Lung microvascular endothelial cell (primary cell): ENCODE measurements around the gene LCE2A. TPM values are rescaled to one million over a fixed set of nuclear protein-coding genes. Genes with fewer than 3 reads are reported as not detected.
A peak's percentile ranks its signal among the peaks of the same experiment; 100 is the strongest.
"Not testable (repeated sequence)": the region's sequence is repeated elsewhere in the genome, so short reads cannot be mapped to it uniquely, and the experiment has no call there.

Experiments used
- DNase-seq, 2 donors: peaks; one replicate each; pipeline versions ENCODE4 v3.0.0 to v3.0.0-alpha.2; 2010; ENCODE audit warnings: low read depth in 2 of 2
- total RNA-seq: library from RNA; depleted of rRNA; stranded (reverse); fragments of >200 nt; gene quantifications from 2 replicates; pipeline ENCODE4 v1.2.1, GENCODE V29; 2014

The LCE2A gene, protein sequence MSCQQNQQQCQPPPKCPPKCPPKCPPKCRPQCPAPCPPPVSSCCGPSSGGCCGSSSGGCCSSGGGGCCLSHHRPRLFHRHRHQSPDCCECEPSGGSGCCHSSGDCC
- not detected in 2 replicates for total RNA-seq

DNA sequence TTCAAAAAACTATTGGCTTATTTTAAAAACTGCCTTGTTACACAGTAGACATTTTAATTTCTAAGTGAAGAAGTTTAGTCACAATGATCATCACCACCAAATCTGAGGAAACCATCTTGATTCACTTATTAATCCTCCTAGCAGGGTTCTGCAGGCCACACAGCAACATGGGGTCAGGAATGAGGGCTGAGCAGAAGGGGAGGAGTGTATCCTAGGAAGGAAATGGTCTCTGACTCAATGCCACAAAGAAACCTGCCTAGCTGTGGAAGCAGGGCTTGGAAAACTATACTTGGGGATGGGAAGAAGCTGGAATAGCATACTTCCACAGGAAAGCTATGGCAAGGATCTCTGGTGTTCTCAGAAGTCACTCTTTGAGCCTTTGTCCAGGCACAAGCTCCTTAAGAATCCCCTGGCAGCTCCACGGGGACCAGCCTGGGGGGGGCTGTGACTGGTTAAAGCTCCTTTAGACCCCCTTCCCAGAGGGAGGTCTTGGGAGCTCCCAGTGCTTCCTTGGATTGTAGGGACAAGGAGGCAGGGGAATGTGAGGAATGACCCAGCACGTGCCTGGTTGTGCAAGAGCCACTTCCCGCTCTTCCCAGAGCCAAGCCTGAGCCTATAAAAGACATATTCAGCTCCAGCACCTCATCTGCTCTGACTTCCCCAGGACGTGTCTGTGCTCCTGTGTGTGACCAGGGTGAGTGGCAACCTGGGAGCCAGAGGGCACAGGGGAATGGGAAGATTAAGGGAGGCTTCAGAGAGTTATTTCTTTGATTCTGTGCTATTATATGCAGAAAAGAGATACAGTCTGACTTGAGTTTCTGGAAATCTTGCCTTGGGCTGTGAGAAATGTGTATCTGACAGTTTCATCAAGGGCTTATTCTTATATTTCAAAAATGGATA, at the start of gene LCE2A:
Gene LCE2A (plus strand): TSS at position 645 of the 900 bp plus-strand sequence. CDS start 557 bp downstream, outside the sequence.
- peak in 1 of 2 donors; percentile 60 for DNase-seq

DNA sequence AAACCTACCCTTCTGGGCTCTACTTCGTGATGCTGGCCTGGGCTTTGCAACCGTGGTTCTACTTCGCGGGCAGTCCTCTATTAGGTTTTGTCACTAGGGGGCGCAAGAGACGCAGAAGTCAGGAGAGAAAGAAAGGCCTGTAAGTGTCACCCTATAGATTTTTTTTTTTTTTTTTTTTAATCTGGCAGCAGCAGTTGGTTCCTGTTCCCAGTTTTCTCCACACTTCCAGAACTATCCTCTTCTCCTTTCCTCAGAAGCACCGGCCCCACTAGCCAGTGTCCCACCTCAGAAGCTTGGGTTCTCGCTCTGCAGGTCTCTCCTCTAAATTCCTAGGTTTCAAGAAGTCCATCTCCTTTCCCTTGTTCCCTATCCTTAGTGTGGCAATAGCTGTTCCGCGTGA, 44.0 kb upstream of the LCE2A start:
- DNase-seq, result peak; percentile 61 to 70

DNA sequence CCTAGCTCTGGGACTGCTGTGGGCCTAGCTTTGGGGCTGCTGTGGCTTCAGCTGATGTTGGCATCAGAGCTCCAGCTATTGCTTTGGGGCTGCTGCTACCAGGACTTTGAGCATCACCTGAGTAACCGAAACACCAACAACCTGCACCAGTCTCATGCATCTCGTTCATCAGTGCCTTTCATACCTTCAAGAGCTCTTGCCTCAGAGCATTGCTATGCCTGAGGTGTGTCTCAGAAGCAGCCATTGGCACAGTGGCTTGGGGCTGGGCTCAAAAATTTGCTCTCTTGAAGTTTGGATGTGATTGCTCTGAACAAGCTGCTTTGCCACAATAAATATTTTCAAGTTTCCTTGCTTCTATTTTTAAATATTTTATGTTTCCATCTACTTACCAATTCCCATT, 41.7 kb upstream of the LCE2A start:
- no peak for DNase-seq

DNA sequence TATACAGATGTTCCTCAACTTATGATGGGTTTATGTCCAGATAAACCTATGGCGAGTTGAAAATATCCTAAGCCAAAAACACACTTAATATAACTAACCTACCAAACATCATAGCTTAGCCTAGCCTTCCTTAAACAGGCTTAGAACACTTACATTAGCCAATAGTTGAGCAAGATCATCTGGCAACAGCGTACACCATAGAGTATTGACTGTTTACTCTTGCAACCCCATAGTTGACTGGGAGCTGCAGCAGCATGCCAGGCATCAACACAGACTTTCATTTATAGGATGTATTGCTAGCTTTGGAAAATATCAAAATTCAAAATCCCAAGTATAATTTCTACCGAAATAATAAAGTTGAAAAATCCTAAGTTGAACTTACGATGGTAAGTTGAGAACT, 40.5 kb upstream of the LCE2A start:
- no peak for DNase-seq

DNA sequence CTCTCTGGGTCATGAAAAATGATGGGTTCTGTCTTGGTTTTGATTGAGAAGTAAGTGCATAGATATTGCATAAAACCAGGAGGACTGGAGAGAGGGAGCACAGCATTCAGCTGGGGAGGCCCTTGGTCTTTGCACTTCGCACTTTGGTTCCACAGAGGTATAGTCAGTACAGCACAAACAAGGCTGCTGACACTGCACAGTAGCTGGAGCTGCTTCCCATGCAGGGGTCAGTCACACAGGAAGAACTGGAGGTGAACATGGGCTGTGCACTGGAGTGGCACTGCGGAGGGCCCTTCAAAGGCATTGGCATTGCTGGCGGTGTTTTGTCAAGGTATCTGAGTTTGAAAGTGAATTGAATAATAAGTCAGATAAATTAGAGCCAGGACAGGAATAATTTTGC, 39.5 kb upstream of the LCE2A start:
- no peak for DNase-seq

DNA sequence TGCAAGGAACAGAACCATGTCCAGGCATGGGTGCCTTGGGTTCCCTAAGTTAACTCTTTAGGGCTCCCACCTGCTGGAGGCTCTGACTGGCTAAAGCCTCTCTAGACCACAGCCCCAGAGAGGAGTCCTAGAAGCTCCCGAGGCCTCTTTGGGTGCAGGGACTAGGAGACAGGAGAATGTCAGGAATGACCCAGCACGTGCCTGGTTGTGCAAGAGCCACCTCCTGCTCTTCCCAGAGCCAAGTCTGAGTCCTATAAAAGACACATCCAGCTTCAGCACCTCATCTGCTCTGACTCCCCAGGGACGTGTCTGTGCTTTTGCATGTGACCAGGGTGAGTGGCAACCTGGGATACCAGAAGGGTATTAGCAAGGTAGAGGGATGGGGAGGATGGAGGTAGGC, 35.0 kb upstream of the LCE2A start, which contains the start of gene LCE2D:
Gene LCE2D (plus strand): TSS at position 283 of the 400 bp plus-strand sequence. CDS start 726 bp downstream, outside the sequence.
- DNase-seq, result no peak

DNA sequence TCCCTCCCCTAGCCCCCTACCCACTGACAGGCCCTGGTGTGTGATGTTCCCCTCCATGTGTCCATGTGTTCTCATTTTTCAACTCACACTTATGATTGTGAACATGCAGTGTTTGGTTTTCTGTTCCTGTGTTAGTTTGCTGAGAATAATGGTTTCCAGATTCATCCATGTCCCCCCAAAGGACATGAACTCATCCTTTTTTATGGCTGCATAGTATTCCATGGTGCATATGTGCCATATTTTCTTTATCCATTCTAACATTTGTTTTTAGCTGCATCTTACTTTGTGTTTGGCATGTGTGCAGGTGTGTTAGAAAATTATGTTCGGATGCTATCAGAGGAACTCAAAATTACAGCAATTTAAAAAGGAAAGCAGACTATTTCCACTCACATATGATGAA, 32.0 kb upstream of the LCE2A start:
- DNase-seq, result not testable (repeated sequence)

DNA sequence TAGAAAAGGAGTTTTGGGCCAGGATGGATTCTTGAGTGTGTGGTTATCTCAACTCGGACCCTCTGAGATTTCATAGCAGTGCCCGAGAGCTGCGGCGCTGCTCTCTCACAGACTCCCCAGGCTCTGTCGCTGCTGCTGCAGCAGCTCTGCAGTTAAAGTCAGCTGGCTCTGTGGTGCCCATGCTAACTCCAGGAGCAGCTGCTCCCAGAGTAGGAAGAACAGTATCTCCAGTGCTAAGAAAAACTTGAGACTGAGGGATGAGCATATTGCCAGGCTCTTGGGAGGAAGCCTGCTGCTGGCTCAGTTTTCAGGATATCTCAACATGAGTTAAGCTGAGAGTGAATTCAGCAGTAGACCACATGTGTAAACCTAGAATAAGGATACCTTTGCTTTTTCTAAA, 30.5 kb upstream of the LCE2A start:
- DNase-seq, result no peak

DNA sequence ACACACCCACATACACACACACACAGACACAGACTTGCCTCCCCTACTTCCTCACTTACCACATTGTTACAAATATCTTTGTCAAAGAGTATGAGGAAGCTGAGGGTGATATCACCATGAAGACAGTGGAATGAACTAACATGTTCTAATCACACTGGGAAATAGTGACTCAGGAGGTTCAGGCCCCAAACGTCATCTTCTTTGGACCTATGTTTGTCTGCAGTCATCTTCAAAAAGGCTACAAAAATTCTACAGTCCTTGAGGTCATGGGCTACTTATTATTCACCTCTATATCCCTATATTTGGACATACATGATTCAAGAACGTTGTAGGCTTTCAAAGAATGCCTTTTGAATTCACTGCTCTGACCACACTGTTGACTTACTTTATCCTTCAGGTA, 25.1 kb upstream of the LCE2A start:
- no peak for DNase-seq

DNA sequence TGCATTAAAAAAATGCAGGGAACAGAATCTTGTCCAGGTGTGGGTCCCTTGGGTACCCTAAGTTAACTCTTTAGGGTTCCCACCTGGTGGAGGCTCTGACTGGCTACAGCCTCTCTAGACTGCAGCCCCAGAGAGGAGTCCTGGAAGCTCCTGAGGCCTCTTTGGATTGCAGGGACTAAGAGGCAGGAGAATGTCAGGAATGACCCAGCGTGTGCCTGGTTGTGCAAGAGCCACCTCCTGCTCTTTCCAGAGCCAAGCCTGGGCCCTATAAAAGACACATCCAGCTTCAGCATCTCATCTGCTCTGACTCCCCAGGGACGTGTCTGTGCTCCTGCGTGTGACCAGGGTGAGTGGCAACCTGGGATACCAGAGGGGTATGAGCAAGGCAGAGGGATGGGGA, 23.2 kb upstream of the LCE2A start, which contains the start of gene LCE2C:
Gene LCE2C (plus strand): TSS at position 297 of the 400 bp plus-strand sequence. CDS start 737 bp downstream, outside the sequence.
- DNase-seq, result not testable (repeated sequence)

DNA sequence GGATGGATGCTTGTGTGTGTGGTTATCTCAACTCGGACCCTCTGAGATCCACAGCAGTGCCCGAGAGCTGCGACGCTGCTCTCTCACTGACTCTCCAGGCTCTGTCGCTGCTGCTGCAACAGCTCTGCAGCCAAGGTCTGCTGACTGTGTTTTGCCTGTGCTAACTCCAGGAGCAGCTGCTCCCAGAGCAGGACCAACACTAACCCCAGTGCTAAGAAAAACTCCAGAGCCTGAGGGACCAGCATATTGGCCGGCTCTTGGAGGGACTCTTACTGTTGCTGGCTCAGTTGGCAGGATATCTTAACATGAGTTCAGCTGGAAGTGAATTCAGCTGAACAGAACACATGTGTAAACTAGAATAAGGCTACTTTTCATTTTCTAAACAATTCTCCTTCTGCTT, 18.7 kb upstream of the LCE2A start:
- DNase-seq, result no peak

DNA sequence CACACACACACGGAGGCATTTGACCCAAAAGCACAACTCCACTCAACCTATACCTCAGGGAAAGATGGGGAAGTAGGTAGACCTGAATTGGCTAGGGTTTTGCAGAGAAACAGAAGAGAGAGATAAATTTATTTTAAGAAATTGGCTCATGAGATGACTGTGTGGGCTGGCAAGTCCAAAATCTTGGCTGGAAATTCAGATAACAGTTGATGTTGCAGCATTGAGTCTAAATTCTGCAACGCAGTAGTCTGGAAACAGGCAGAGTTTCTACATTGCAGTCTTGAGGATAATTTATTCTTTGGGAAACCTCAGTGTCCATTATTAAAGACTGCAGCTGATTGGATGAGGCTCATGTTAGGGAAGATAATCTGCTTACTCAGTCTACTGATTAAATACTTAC, 16.5 kb upstream of the LCE2A start:
- DNase-seq, result no peak

DNA sequence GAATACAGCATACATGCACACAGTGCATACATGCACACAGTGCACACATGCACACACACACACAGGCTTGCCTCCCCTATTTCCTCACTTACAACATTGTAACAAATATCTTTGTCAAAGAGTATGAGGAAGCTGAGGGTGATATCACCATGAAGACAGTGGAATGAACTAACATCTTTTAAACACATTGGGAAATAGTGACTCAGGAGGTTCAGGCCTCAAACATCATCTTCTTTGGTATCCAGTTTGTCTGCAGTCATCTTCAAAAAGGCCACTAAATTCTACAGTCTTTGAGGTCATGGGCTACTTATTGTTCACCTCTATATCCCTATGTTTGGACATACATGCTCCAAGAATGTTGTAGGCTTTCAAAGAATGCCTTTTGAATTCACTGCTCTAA, 14.3 kb upstream of the LCE2A start:
- DNase-seq, result no peak

DNA sequence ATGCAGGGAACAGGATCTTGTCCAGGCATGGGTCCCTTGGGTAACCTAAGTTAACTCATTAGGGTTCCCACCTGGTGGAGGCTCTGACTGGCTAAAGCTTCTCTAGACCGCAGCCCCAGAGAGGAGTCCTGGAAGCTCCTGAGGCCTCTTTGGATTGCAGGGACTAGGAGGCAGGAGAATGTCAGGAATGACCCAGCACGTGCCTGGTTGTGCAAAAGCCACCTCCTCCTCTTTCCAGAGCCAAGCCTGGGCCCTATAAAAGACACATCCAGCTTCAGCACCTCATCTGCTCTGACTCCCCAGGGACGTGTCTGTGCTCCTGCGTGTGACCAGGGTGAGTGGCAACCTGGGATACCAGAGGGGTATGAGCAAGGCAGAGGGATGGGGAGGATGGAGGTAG, 12.3 kb upstream of the LCE2A start, which contains the start of gene LCE2B:
Gene LCE2B (plus strand): TSS at position 301 of the 400 bp plus-strand sequence. CDS start 721 bp downstream, outside the sequence.
- not testable (repeated sequence) for DNase-seq

DNA sequence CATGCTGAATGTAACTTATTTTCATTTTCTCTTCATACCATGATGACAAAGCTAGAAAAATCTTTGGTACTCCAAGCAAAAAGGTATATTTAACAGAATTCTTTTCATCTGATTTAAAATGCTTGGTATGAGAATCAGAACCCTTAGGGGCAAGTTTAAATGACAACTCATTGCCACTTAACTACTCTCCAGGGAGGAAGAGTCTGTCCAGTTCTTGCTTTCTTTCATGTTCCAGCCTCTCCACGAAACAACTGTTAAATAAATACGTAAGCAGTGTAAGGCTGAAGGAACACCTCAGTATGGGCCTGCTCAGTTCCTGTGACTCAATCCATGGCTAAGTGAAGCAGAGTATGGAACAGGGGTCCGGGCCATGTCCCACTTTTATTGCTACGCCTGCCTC, 1.6 kb downstream of the LCE2A start:
- DNase-seq, result no peak

DNA sequence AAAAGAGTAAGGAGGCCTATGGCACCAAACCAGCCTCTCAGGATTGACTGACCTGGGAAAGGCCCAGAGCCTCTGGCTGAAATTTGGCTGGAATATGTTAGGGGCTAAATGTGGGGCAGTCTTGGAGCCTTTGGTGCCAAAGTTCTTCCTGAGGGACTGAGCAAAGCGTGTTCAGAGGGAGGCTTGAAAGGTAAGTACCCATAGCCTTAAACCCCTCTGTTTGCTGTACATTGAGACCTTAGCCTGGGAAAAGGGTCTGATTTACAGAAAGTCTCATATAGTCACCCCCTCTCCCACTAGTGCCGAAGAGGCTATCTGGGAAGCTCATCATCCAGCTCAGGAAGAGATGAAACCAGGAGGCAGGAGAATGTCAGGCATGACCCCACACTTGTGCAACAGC, 9.7 kb downstream of the LCE2A start, which contains the start of gene LCE4A:
Gene LCE4A (plus strand): TSS at position 301 of the 400 bp plus-strand sequence. CDS start 916 bp downstream, outside the sequence.
- DNase-seq, result no peak

DNA sequence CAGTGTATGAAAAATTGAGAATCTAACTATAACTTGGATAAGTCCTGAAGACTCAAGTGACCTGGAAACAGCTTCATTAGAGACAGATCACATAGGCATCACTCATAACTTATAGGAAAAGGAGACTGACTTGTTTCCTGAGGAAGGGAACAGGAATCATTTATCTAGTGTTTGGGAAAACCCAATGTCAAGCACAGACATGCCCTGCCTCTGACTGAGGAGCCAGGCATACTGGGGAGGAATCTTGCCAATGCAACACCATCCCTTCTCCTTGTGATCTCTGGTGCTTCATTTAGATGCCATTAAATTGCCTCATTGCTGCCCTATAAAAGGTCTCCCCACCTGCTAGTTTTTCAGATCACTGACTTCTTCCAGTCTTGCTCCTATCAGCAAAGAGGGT, 20.1 kb downstream of the LCE2A start:
- no peak for DNase-seq

DNA sequence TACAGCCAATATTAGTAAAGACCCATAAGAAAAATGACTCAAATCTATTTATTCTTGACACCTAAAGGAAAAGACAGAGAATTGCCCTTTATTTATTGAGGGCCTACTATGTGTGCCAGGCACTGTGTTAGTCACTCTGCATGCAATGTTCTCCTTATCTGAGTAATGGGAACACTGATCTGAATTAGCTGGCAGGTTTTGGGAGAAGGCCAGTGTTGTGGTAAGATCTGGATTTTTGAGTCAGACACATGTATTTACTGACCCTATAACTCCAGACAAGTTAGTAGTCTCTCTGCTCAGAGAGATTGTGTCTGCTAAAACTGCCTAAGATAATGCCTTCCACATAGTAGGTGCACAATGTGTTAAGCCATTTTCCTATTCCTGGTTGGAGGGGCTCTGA, 27.1 kb downstream of the LCE2A start:
- DNase-seq, result no peak

DNA sequence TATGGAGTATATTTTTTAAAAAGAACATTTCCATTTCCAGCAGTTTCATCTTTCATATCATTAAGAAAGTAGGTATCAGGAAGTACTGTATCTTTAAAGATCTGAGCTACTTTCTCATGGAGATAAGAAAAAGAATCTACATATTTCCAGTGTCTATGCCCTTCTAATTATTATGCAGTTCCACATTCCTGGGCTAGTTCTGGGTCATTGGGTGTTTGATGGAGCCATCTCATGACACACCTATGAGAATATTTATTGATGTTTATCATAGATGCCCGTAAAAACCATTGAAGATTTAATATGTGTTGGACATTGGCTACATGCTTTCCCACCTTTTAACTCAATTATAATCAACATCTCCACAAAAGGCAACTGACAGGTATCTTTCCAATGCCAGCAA, 30.8 kb downstream of the LCE2A start:
- DNase-seq, result no peak

DNA sequence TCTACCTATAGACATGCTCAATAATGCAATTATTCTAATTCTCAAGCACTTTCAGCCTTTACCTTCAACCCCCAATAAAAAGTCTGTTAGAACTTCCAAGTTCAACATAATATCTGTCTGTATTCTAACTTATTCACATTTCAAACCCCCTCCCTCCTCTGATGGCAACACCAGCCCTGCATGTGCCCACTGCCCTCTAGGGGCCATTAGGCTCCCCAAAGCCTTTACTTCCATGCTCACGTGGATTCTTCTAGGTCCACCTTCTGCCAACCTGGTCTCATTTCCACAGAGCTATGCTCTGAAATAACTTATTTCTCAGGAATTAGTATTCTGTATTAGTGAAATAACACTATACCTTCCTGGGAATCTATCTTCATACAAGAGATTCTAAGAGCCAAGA, 37.5 kb downstream of the LCE2A start:
- no peak for DNase-seq

DNA sequence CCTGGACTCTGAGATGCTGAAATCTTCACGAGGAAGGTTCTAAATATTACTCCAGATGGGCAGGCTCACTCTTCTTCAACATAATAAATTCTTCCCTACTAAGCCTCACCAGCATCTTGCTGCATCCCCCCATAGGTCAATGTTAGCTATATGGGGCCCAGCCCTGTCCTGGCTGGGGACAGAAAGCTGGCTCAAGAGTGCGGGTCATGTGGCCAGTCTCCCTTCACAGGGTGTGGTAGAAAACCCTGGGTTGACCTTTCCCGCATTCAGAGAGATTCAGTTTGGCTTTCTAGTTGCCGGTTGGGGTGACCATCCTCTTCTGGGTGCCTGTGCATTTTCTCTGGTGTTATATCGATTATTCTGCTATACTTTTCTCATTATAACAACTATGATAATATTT, 39.9 kb downstream of the LCE2A start:
- DNase-seq, result no peak

DNA sequence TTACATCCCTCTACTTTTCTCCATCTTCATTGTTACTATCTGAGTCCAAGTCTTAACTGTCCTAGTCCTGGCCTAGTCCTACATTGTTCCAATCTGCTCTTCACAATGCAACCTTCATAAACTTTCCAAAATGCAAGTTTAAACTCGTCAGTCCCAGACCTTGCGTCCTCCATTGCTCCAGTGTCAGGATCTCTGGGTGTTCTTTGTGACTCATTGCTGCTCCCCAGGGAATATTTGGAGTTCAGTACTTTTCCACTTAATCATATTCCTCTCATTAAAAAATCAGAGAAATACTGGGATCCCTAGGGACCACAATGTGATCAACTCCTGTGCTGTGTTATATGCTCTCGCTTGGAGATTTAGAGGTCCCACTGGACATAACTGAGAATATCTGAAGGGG, 41.7 kb downstream of the LCE2A start:
- no peak for DNase-seq

DNA sequence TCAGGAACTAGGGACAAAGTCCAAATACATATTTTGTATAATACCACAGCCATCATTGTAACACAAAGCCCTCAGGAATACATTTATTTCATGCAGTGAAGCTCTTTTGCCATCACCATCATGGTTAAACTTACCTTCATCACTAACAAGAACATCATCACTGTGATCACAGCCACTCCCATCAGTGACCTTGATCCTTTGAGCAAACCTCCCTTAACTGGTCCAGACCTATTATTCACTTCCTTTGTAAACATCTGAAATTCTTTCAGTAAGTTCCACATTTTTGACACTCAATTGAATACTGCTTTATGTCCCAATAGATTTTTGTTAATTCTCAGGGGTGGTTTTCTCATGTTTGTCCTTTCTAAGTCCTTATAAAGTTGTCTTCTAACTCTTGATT, 43.5 kb downstream of the LCE2A start:
- DNase-seq, result no peak
